Measurements from ENCODE around the gene COL5A1.
A peak's percentile ranks its signal among the peaks of the same experiment; 100 is the strongest.
"Not testable (repeated sequence)": the region's sequence is repeated elsewhere in the genome, so short reads cannot be mapped to it uniquely, and the experiment has no call there.

COL5A1 gene

DNA sequence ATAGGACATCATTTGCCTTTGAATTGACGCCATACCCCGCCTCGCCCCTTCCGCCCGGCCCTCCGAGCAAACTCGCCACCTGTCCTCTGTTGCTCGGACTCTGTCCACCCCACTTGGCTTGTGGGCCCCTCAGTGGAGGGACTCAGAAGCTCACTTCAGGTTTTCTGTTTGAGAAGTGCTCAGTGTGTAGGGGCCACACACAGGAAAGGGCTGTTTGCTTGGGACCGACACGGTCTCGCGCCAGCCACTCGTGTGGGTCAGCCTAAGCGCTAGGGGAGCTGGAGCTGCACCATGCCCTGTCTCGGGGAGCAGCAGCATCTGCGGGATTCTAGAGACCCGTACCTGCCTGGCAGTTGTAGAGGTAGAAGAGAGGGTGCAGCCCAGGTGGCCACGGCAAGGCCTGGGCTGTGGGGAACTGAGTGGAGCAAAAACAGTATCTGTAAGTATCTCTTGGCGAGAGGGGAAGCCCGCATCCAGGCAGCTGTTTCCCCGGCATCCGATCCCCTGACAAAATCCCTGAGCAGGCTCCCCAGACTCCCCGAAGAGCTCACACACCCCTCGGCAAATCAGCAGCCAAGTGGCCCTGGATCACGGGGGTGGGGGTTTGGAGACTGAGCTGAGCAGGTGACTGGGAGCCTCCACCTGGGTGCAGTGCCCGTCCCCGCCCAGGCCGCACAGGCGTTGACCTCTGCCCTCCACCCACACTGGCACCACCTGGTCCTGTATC, 52.2 kb downstream of the COL5A1 start:
- DNase-seq, result no peak

- no peak for DNase-seq
Observed at GRCh38 chr9:134694368-134694665, 52.7 kb downstream of the COL5A1 start.

DNA sequence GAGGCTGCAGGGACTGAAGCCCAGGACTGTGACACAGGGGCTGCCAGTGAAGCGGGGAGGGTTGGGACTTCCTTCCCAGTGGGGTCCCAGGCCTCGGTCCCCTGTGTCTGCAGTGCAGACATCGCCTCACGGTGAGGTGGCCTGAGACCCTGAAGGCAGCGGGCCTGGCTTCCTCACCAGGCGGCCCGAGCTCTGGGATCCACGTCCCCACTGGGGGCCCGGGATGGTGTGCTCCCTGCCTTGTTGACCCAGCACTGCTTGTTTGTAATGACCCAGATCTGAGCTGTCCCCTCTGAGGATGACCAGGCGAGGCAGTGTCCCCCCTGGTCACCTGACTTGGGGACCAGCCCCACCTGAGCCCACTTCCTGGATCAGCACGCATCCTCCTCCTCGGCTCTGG, 53.1 kb downstream of the COL5A1 start:
- DNase-seq, result no peak

DNA sequence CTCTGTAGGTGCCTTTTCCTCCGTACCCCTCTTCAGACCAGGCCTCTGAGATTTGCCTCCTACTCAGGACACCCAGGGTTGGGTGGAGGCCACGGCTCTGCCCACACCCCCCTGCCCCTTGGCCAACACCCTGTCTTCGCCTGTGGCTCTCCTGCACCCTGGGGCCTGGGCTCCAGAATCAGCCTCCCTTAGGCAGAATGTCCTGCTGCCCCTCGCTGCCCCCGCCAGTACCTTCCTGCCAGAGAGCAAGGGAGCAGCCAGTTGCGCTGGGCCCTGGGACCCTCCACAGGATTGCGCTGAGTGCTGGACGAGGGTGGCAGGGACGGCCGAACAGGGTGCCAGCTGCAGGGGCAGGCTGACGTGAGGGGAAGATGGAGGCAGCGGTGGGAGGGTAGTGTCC, 53.5 kb downstream of the COL5A1 start:
- no peak for DNase-seq

DNA sequence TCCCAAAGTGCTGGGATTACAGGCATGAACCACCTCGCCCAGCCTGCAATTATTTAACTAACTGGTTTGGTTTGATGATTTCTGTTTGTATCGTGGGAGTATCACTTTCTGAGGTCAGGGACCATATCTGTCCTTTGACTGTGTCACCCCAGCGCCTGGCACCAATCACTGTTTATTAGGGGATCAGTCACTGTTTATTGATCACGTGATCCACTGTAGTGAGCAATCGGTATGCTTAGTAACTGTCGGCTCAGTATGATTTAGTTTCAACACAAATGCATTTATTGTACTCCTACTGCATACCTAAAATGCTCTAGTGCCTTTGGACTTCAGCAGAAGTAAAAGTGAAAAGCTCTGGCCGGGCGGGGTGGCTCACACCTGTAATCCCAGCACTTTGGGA, 54.8 kb downstream of the COL5A1 start:
- no peak for DNase-seq

DNA sequence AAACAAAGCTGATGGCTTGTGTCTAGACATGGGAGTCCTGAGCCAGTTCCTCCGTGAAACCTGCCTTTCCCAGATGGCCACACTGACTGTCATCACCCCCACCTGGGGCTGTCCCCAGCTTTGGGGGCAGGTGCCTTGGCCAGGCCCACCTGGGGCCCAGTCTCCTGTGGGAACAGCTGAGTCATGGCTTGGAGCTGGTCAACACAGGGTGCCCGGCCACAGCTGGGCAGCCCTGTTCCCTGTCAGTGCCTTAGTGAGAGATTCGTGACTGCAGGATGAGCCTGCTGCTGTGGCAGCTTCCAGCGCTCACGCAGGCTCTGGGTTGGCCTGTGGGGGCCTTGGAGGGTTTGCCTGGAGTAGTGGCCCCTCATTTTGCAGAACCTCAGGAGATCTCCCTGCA, 56.5 kb downstream of the COL5A1 start:
- no peak for DNase-seq

- peak; percentile 70 for DNase-seq
Observed at GRCh38 chr9:134698587-134699342, 57.2 kb downstream of the COL5A1 start.

DNA sequence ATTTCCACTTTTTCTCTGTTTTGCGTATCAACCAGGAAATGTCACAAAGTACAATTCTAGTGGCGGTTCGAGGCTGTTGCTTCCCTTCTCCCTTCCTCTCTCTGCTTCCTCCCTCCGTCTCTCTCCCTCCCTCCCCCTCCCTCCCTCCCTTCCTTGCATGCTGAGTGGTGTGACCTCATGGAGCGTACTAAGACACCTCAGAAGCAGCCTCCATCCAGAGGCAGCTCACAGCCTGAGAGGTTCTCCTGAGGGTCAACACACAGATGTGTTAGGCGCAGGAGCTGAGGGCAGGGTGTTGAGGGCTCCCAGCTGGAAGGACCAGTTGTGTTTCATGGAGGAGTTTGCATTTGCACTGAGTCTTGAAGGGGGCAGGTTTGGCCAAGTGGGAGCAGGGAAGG, 57.7 kb downstream of the COL5A1 start:
- no peak for DNase-seq

- DNase-seq, result no peak
Observed at GRCh38 chr9:134700636-134701350, 59.2 kb downstream of the COL5A1 start.

DNA sequence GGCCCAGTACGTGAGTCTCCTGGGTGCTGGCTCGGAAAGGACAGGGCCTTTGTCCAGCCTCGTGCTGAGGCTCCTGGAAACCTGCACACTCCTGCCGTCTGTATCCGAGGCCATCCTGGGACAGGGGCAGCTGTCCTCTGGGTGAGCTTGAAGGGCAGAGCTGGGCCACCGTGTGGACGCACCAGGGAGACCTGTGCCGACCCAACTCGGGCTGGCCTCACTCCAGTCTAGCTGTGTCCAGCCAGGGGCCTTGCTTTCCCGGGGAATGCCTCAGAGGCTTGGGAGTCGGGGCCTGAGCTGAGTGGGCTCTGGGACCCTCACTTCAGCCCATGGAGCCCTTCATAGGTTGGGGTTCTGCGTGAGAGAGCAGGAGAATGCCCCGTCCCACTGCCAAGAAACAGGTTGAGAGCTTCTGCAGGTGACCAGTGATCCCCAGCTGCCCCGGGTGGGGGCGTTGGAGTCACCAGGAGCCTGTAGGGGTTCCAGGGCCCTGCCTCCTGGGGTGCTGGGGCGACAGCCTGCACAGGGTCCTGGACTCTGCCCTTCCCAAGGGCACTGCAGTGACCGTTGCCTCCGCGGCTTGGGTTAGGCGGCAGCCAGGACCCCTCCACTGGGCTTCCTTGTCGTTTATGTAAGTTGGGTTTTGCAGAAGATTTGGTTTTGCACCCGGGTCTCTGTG, 60.1 kb downstream of the COL5A1 start:
- no peak for DNase-seq

GRCh38 chr9:134702291-134702690, 60.7 kb downstream of the COL5A1 start:
- no peak for DNase-seq

DNA sequence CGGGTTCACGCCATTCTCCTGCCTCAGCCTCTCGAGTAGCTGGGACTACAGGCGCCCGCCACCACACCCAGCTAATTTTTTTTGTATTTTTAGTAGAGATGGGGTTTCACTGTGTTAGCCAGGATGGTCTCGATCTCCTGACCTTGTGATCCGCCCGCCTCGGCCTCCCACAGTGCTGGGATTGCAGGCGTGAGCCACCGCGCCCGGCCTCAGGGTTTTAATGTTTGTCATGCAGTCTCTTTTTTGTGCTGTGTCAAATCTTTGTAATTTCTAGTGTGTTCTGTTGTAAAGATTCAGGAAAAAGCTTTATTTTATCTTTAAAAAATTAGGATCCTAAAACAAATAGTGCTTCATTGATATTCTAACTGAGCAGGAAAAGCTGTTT, 62.1 kb downstream of the COL5A1 start:
- not testable (repeated sequence) for DNase-seq

DNA sequence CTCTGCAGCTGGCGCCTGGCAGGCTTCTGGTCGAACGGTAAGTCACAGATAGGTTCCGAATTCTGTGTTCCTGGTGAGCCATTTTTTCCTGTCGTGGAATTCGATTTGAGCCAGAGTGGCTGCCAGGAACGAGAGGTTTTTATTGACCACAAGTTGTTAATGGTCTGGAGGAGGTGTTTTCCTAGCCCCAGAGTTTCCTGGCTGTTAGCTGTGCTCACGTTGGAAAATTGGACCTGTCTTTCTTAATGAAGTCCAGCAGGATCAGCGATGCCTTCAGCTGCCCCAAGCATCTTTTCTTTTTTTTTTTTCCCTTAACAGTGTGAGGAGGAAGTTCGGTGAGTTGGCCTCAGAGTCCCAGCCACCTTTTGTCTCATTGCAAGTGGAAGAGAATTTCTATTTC, 62.9 kb downstream of the COL5A1 start:
- no peak for DNase-seq

DNA sequence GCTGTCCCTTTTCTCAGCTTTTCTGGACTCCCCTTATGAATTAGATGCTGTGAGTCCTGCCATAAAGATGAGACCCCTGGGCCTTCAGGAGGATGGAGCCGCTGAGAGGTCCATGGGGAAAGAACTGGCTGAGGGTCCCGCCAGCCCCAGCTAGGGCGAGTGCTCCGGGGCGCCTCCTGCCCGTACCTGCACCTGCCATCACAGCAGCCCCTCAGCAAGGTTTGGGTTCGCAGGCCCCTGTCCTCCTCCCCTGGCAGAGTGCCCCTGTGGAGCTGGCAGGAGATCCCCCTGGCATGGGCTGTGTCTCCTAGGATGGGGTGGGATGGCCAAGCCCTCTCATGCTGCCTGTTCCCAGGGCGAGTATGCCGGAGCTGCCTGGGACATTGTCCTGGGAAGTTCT, 64.2 kb downstream of the COL5A1 start:
- no peak for DNase-seq

GRCh38 chr9:134706522-134706921, 64.9 kb downstream of the COL5A1 start:
- no peak for DNase-seq

DNA sequence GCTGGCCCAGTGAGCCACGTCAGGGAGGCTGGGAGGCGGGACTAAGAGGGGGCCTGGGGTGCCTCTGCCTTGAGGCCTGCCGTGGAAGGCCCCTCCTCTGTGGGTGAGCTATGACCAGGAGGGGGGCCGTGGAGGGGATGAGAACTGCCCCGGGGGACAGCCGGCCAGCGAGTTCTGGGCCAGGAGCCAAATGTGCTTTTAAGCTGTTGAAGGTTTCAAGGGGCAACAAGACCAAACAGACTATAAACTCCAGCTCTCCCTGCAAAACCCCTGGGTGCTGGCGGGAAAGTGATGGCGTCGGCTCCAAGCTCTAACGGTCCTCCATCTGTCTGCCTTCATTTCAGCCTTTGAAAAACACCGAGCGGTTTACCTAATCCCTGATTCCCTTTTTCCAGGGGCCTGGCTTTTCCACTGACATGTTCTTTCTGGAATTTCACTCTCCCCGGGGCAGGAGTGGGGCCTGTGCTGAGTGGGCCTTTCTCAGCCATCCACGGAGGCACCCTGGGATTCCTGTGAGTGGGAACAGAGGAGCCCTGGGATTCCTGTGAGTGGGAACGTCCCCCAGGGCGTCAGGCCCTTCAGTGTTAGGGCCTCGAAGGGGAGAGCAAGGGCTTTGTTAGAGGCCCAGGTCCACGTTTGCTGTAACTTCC, 65.6 kb downstream of the COL5A1 start:
- DNase-seq, result no peak

DNA sequence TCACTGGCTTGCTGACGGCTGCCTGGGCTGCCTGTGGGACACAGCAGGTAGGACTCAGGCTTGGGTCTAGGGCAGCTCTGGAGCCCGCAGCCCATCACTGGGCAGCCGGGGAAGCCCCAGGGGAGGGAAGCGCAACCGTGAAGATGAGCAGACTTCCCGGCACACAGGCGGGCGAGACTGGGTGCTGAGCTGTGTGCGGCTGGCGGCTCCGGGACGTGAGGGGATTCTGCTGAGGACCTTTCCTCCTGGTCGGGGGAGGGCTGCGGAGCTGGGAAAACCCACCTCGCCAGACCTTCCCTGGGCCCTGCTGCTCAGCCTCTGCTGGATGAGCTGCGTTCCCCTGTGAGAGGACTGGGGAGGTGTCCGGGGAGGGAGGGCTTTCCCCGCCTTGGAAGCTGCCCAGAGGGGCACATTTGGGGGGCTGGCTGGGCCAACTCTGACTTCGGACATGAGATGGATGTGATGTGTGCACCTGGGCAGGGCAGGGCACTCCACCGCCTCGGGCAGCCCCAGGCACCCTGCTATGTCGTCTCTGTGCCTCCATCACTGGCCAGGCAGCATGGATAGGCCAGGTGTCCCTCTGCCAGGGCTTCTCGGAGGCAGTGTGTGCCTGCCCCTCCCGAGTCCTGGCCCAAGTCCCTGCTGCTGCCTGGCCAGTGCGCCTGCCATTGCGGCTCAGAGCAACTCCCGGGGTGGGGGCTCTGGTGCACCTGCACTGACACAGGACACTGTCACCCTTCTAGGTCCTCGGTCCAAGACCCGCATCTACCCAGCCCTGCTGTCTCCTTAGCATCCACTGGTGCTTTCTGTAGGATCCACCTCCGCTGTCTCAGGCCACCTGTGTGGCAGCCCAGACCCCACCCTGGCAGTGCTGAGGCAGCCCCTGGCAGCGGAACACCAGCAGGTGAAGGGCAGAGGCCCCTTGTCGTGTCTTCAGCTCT, 66.4 kb downstream of the COL5A1 start:
- DNase-seq, result no peak

GRCh38 chr9:134708672-134709038, 67.1 kb downstream of the COL5A1 start:
- no peak for DNase-seq

DNA sequence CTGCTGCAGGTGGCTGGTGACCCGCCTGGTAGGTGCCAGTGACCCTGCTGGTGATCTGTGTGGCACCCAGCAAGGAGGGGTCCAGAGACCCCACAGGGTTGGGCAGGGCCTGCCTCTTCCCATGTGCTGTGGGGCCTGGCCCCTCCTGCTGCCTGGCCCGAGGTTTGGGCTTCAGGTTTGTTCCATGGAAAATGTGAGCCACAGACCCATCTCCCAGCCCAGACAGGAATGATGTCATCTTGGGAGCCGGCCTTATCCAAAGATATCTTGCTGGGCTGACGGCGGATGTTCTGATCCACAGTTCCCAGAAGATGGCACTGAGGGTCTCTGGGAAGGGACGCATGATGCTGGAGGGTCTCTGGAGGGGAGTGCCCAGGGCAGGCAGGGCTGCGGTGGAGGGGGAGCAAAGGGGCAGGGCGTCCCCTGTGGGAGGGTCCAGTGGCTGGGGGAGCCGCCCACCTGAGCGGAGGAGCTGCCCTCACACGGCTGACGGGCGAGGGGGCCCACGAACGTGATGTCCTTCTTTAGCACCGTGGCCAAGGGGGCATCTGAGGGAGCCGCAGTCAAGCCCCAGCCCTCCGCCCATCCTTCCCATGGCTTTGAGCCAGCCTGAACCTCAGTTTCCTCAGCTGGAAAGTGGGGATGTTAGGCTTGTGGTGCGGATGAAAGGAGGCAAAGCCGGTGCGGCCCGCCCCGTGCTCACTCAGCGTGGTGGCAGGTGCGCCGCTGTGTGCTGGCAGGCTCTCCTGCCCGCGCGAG, 68.1 kb downstream of the COL5A1 start:
- no peak for DNase-seq

GRCh38 chr9:134710271-134710540, 68.6 kb downstream of the COL5A1 start:
- no peak for DNase-seq

GRCh38 chr9:134710901-134711300, 69.3 kb downstream of the COL5A1 start:
- no peak for DNase-seq

DNA sequence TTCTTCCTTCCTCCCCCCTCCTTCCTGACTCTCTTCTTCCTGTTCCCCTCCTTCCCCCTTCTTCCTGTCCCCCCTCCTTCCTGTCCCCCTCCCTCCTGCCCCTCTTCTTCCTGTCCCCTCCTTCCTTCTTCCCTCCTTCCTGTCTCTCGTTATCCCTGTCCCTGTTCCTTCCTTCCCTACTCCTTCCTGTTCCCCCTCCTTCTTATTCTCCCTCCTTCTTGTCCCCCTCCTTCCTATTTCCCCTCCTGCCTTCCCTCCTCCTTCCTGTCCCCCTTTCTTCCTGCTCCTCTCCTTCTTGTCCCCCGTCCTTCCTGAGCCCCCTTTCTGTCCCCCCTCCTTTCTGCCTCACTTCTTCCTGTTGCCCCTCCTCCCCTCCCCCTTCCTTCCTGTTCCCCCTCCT, 70.6 kb downstream of the COL5A1 start:
- no peak for DNase-seq
